Gastroesophageal sphincter (tissue), 4 donors: ENCODE results near the gene RFXAP. TPM values are rescaled to one million over a fixed set of nuclear protein-coding genes. Genes with fewer than 3 reads are reported as not detected.

Experiments
- ATAC-seq: fragments of 150-250 bp; one replicate; pipeline ENCODE4 v1.9.1; 2016; ENCODE audit warnings: mild to moderate bottlenecking, moderate library complexity
- H3K27ac ChIP-seq, 4 donors: fragments of 200-600 bp; sonication (generic) in 3 of 4; 1 replicate in 3 of 4; 2 replicates in 1 of 4; pipeline ENCODE4 v1.5.1; 2016 to 2019
- H3K27me3 ChIP-seq: fragments of 200-600 bp; sonication (generic); one replicate; pipeline ENCODE4 v1.5.1; 2019
- H3K36me3 ChIP-seq, 2 donors: fragments of 200-600 bp; sonication (generic); one replicate each; pipeline ENCODE4 v1.5.1; 2019; ENCODE audit warnings: control low read depth in 1 of 2
- H3K4me1 ChIP-seq, 3 donors: fragments of 200-600 bp; sonication (generic); 1 replicate in 2 of 3; 2 replicates in 1 of 3; pipeline ENCODE4 v1.5.1; 2016 to 2019; ENCODE audit warnings: control low read depth in 2 of 3
- H3K4me3 ChIP-seq, 2 donors: fragments of 200-600 bp; sonication (generic); one replicate each; pipeline ENCODE4 v1.5.1; 2019; ENCODE audit warnings: mild to moderate bottlenecking in 1 of 2, moderate library complexity in 1 of 2
- H3K9me3 ChIP-seq, 3 donors: fragments of 200-600 bp; sonication (generic); one replicate each; pipeline ENCODE4 v1.5.1; 2017 to 2019; ENCODE audit warnings: control low read depth in 2 of 3
- CTCF ChIP-seq, 4 experiments: fragments of 200-600 bp in 2 of 4; fragments of 450-650 bp in 2 of 4; sonication (generic) in 1 of 4; IDR thresholded peaks; one replicate each; pipeline ENCODE4 v1.5.1; 2017 to 2019; ENCODE audit warnings: antibody characterized with exemption in 4 of 4, mild to moderate bottlenecking in 2 of 4, moderate library complexity in 2 of 4
- EP300 ChIP-seq: sonication (generic); formaldehyde crosslinking; IDR thresholded peaks from one replicate; pipeline ENCODE4 v1.6.1; 2017; ENCODE audit warnings: antibody characterized with exemption, mild to moderate bottlenecking
- POLR2A ChIP-seq, 2 donors: fragments of 450-650 bp; IDR thresholded peaks; one replicate each; pipeline ENCODE4 v1.6.1; 2017; ENCODE audit warnings: antibody characterized with exemption in 2 of 2, mild to moderate bottlenecking in 2 of 2, moderate library complexity in 1 of 2
- POLR2AphosphoS5 ChIP-seq: sonication (generic); formaldehyde crosslinking; IDR thresholded peaks from one replicate; pipeline ENCODE4 v1.6.1; 2017; ENCODE audit warnings: antibody characterized with exemption
- WGBS, 2 donors: methylation state at CpG; one replicate each; pipeline ENCODE4 v1.1.5; 2018; ENCODE audit warnings: low coverage in 1 of 2; 5-methylcytosine and 5-hydroxymethylcytosine counted together
- total RNA-seq, 4 donors: library from RNA; depleted of rRNA; stranded (reverse); fragments of >200 nt; gene quantifications; one replicate each; pipeline ENCODE4 v1.1.0, GENCODE V29; 2016

The RFXAP gene
- total RNA-seq, 4 donors from 2014 or later: 3.2 to 7.2 (median 3.8) TPM

- TF ChIP-seq EP300 (no peak), POLR2AphosphoS5 (no peak), POLR2A (IDR thresholded peaks at IDR 0.05) (no peak), CTCF (IDR thresholded peaks at IDR 0.05) (no peak)
- 61 to 64% methylated on average over 3 to 4 of the region's 4 CpGs for WGBS, 2 donors
- no peaks in the 10 kb centered on the region for H3K9me3 ChIP-seq
- peak overlapping the region; percentile 72 to 90 for H3K4me3 ChIP-seq
- peaks cover 6 to 53% (median 10%) of the 10 kb centered on the region in 3 donors for H3K4me1 ChIP-seq
- no peaks in the 10 kb centered on the region for H3K27me3 ChIP-seq
- H3K27ac ChIP-seq: peak overlapping the region in 2 of 4 donors; percentile 84 to 87
- no peak for ATAC-seq
- no peaks in the 10 kb centered on the region for H3K36me3 ChIP-seq
Observed at GRCh38 chr13:36820222-36820621, 1.2 kb downstream of the RFXAP start.

- TF ChIP-seq POLR2A (IDR thresholded peaks at IDR 0.05): no peak
- no peak for TF ChIP-seq EP300
- no peak for TF ChIP-seq POLR2AphosphoS5
- TF ChIP-seq CTCF (IDR thresholded peaks at IDR 0.05): no peak
- ATAC-seq: no peak
- H3K4me3 ChIP-seq: no peak overlapping the region
- 54 to 74% methylated on average over 3 of the region's 3 CpGs for WGBS, 2 donors
- H3K9me3 ChIP-seq: no peaks in the 10 kb centered on the region
- no peaks in the 10 kb centered on the region for H3K27me3 ChIP-seq
- H3K27ac ChIP-seq: no peak overlapping the region
- peaks cover 0 to 22% of the 10 kb centered on the region in 2 donors for H3K36me3 ChIP-seq
- H3K4me1 ChIP-seq: peaks cover 6 to 53% (median 10%) of the 10 kb centered on the region in 3 donors
Observed at GRCh38 chr13:36822785-36823184, 3.8 kb downstream of the RFXAP start.

GRCh38 chr13:36829753-36830152 is 10.7 kb downstream of the RFXAP start:
- Histone ChIP-seq H3K27ac (no peak overlapping the region), H3K27me3 (no peaks in the 10 kb centered on the region), H3K4me1 (no peaks in the 10 kb centered on the region), H3K36me3 (peaks cover 0 to 51% of the 10 kb centered on the region in 2 donors), H3K9me3 (no peaks in the 10 kb centered on the region), H3K4me3 (no peak overlapping the region)
- TF ChIP-seq CTCF (IDR thresholded peaks at IDR 0.05): no peak
- no peak for TF ChIP-seq EP300
- no peak for TF ChIP-seq POLR2A (IDR thresholded peaks at IDR 0.05)
- TF ChIP-seq POLR2AphosphoS5: no peak
- no CpG with 5 or more reads among the region's 1 CpG for WGBS, 2 donors
- no peak for ATAC-seq

GRCh38 chr13:36831291-36831690 is 12.3 kb downstream of the RFXAP start:
- Histone ChIP-seq H3K4me3 (no peak overlapping the region), H3K4me1 (no peaks in the 10 kb centered on the region), H3K36me3 (peaks cover 0 to 43% of the 10 kb centered on the region in 2 donors), H3K9me3 (no peaks in the 10 kb centered on the region), H3K27ac (no peak overlapping the region), H3K27me3 (no peaks in the 10 kb centered on the region)
- ATAC-seq: no peak
- TF ChIP-seq POLR2A (IDR thresholded peaks at IDR 0.05): no peak
- no peak for TF ChIP-seq POLR2AphosphoS5
- TF ChIP-seq CTCF (IDR thresholded peaks at IDR 0.05): no peak
- TF ChIP-seq EP300: no peak
- 90 to 93% methylated on average over 2 to 3 of the region's 3 CpGs for WGBS, 2 donors

GRCh38 chr13:36834299-36834698 is 15.3 kb downstream of the RFXAP start:
- Histone ChIP-seq H3K27ac (no peak overlapping the region), H3K27me3 (no peaks in the 10 kb centered on the region), H3K9me3 (no peaks in the 10 kb centered on the region), H3K36me3 (peaks cover 0 to 19% of the 10 kb centered on the region in 2 donors), H3K4me1 (no peaks in the 10 kb centered on the region), H3K4me3 (no peak overlapping the region)
- no peak for TF ChIP-seq POLR2AphosphoS5
- no peak for TF ChIP-seq CTCF (IDR thresholded peaks at IDR 0.05)
- no peak for TF ChIP-seq POLR2A (IDR thresholded peaks at IDR 0.05)
- TF ChIP-seq EP300: no peak
- WGBS, 2 donors: 88 to 100% methylated on average over 3 of the region's 3 CpGs
- no peak for ATAC-seq
